HG02763 (cell line): ENCODE measurements around the gene NCEH1.
"Not testable (repeated sequence)": the region's sequence is repeated elsewhere in the genome, so short reads cannot be mapped to it uniquely, and the experiment has no call there.

ENCODE experiments used
- ATAC-seq: cut with Tn5 transposase; IDR thresholded peaks from one replicate; pipeline ENCODE4 v1.9.1; 2021; ENCODE audit warnings: mild to moderate bottlenecking, moderate library complexity; ENCODE audit not compliant: unreplicated experiment

Gene NCEH1

GRCh38 chr3:172708921-172709773, 1.7 kb downstream of the NCEH1 start:
- ATAC-seq: no peak

GRCh38 chr3:172707967-172708366, 2.9 kb downstream of the NCEH1 start:
- no peak for ATAC-seq

- ATAC-seq: no peak
These were observed 3.8 kb downstream of the NCEH1 start for GRCh38 chr3:172707030-172707429.

- ATAC-seq: no peak
These were observed 5.7 kb downstream of the NCEH1 start for GRCh38 chr3:172705170-172705569.

GRCh38 chr3:172704001-172704400, 6.9 kb downstream of the NCEH1 start:
- no peak for ATAC-seq

GRCh38 chr3:172702731-172703130, 8.1 kb downstream of the NCEH1 start:
- not testable (repeated sequence) for ATAC-seq

- no peak for ATAC-seq
These were observed 8.6 kb downstream of the NCEH1 start for GRCh38 chr3:172702256-172702655.

- no peak for ATAC-seq
These were observed 9.1 kb downstream of the NCEH1 start for GRCh38 chr3:172701751-172702150.

- no peak for ATAC-seq
These were observed 9.9 kb downstream of the NCEH1 start for GRCh38 chr3:172700936-172701455.

- no peak for ATAC-seq
These were observed 10.6 kb downstream of the NCEH1 start for GRCh38 chr3:172700256-172700655.

- no peak for ATAC-seq
These were observed 11.8 kb downstream of the NCEH1 start for GRCh38 chr3:172699031-172699430.

- ATAC-seq: no peak
These were observed 12.2 kb downstream of the NCEH1 start for GRCh38 chr3:172698631-172699030.

GRCh38 chr3:172697558-172697957, 13.3 kb downstream of the NCEH1 start:
- no peak for ATAC-seq

- no peak for ATAC-seq
These were observed 14.5 kb downstream of the NCEH1 start for GRCh38 chr3:172696357-172696756.

GRCh38 chr3:172694573-172695246, 16.2 kb downstream of the NCEH1 start:
- no peak for ATAC-seq

- ATAC-seq: no peak
These were observed 18.0 kb downstream of the NCEH1 start for GRCh38 chr3:172692751-172693338.

GRCh38 chr3:172690936-172691335, 19.9 kb downstream of the NCEH1 start:
- no peak for ATAC-seq

- ATAC-seq: no peak
These were observed 22.3 kb downstream of the NCEH1 start for GRCh38 chr3:172688588-172688987.

- no peak for ATAC-seq
These were observed 23.4 kb downstream of the NCEH1 start for GRCh38 chr3:172687501-172687900.

GRCh38 chr3:172685331-172686214, 25.3 kb downstream of the NCEH1 start:
- ATAC-seq: no peak

GRCh38 chr3:172680684-172681083, 30.2 kb downstream of the NCEH1 start:
- no peak for ATAC-seq
